Nephron progenitor cell (in vitro differentiated cells): Measurements from ENCODE around the gene BCAR3.
"Not testable (repeated sequence)": the region's sequence is repeated elsewhere in the genome, so short reads cannot be mapped to it uniquely, and the experiment has no call there.

Experiments used
- DNase-seq: peaks from one replicate; pipeline ENCODE4 v3.0.0; 2021
- H3K27ac Mint-ChIP-seq: 2 replicates; pipeline ENCODE4 v1.8.0; 2021; ENCODE audit warnings: mild to moderate bottlenecking, moderate library complexity, mixed read lengths
- H3K27me3 Mint-ChIP-seq: 2 replicates; pipeline ENCODE4 v1.8.0; 2021; ENCODE audit warnings: mild to moderate bottlenecking, low read depth, mixed read lengths; ENCODE audit not compliant: poor library complexity
- H3K36me3 Mint-ChIP-seq: 2 replicates; pipeline ENCODE4 v1.8.0; 2021; ENCODE audit warnings: low read depth, mixed read lengths
- H3K4me1 Mint-ChIP-seq: 2 replicates; pipeline ENCODE4 v1.8.0; 2021; ENCODE audit warnings: mixed read lengths
- H3K4me3 Mint-ChIP-seq: 2 replicates; pipeline ENCODE4 v1.8.0; 2021; ENCODE audit warnings: mild to moderate bottlenecking, moderate library complexity, mixed read lengths
- H3K9me3 Mint-ChIP-seq: 2 replicates; pipeline ENCODE4 v1.8.0; 2021; ENCODE audit warnings: mild to moderate bottlenecking, moderate library complexity, mixed read lengths
- CTCF ChIP-seq: fragments of 200-600 bp; sonication (generic); IDR thresholded peaks from 2 replicates; pipeline ENCODE4 v1.5.0; 2021; ENCODE audit warnings: antibody characterized with exemption

The BCAR3 gene

GRCh38 chr1:93653656-93654055 is 28.0 kb downstream of the BCAR3 start:
- DNase-seq, result no peak
- Mint-ChIP-seq H3K9me3 (peaks cover 14% of the 10 kb centered on the region), H3K27ac (no peak overlapping the region), H3K27me3 (peaks cover 5% of the 10 kb centered on the region), H3K4me3 (no peak overlapping the region), H3K4me1 (no peaks in the 10 kb centered on the region), H3K36me3 (peaks cover 52% of the 10 kb centered on the region)
- TF ChIP-seq CTCF, result no peak

- no peak overlapping the region for H3K27ac Mint-ChIP-seq
- H3K4me1 Mint-ChIP-seq, result no peaks in the 10 kb centered on the region
- no peak overlapping the region for H3K4me3 Mint-ChIP-seq
- H3K27me3 Mint-ChIP-seq, result peaks cover 5% of the 10 kb centered on the region
- peaks cover 14% of the 10 kb centered on the region for H3K9me3 Mint-ChIP-seq
- TF ChIP-seq CTCF, result no peak
- H3K36me3 Mint-ChIP-seq, result peaks cover 47% of the 10 kb centered on the region
- DNase-seq, result no peak
These were observed 29.2 kb downstream of the BCAR3 start for GRCh38 chr1:93652323-93652949.

- Mint-ChIP-seq H3K36me3 (peaks cover 40% of the 10 kb centered on the region), H3K4me1 (no peaks in the 10 kb centered on the region), H3K27ac (peak overlapping the region; percentile 40), H3K4me3 (no peak overlapping the region), H3K9me3 (peaks cover 14% of the 10 kb centered on the region), H3K27me3 (peaks cover 5% of the 10 kb centered on the region)
- DNase-seq, result no peak
- TF ChIP-seq CTCF, result no peak
These were observed 29.9 kb downstream of the BCAR3 start for GRCh38 chr1:93651695-93652094.

GRCh38 chr1:93650159-93650558 is 31.5 kb downstream of the BCAR3 start:
- H3K9me3 Mint-ChIP-seq, result peaks cover 14% of the 10 kb centered on the region
- not testable (repeated sequence) for H3K4me1 Mint-ChIP-seq, H3K4me3 Mint-ChIP-seq, H3K27ac Mint-ChIP-seq, H3K27me3 Mint-ChIP-seq, DNase-seq
- H3K36me3 Mint-ChIP-seq, result peaks cover 26% of the 10 kb centered on the region

GRCh38 chr1:93649231-93649630 is 32.4 kb downstream of the BCAR3 start:
- no peak for TF ChIP-seq CTCF
- no peak for DNase-seq
- peaks cover 18% of the 10 kb centered on the region for H3K36me3 Mint-ChIP-seq
- H3K9me3 Mint-ChIP-seq, result peaks cover 8% of the 10 kb centered on the region
- H3K4me3 Mint-ChIP-seq, result no peak overlapping the region
- H3K27ac Mint-ChIP-seq, result no peak overlapping the region
- no peaks in the 10 kb centered on the region for H3K27me3 Mint-ChIP-seq
- H3K4me1 Mint-ChIP-seq, result peaks cover 15% of the 10 kb centered on the region

GRCh38 chr1:93648656-93649055 is 33.0 kb downstream of the BCAR3 start:
- H3K9me3 Mint-ChIP-seq, result peaks cover 5% of the 10 kb centered on the region

More at GRCh38 chr1:93648656-93649055, 33.0 kb downstream of the BCAR3 start:
- no peak overlapping the region for H3K4me3 Mint-ChIP-seq
- TF ChIP-seq CTCF, result no peak
- DNase-seq, result no peak
- peaks cover 21% of the 10 kb centered on the region for H3K4me1 Mint-ChIP-seq
- no peaks in the 10 kb centered on the region for H3K27me3 Mint-ChIP-seq
- H3K36me3 Mint-ChIP-seq, result peaks cover 17% of the 10 kb centered on the region
- H3K27ac Mint-ChIP-seq, result no peak overlapping the region
